Heart left ventricle (tissue), 13 donors: Measurements from ENCODE around the gene PERM1.

Experiments used
- POLR2A ChIP-seq, 2 donors: fragments of 450-650 bp; IDR thresholded peaks; one replicate each; pipeline ENCODE4 v1.6.1; 2017; ENCODE audit warnings: antibody characterized with exemption in 2 of 2, mild to moderate bottlenecking in 2 of 2, moderate library complexity in 2 of 2
- TF ChIP-seq, protein P1 (sequence below), 12 donors: fragments of 200-600 bp; sonication (generic) in 4 of 12; IDR thresholded peaks; one replicate each; pipeline versions ENCODE4 v1.5.0 to v1.8.0; 2018 to 2022; ENCODE audit warnings: antibody characterized with exemption in 12 of 12, mild to moderate bottlenecking in 5 of 12
- donor health status: ischemic (EF 13 %, LVEDD 7.1; RV severe dilation, severe dysfunction).
- donor health status: DM: no; HTN: yes; CAD: no.
- donor health status: DM: no; HTN: no; CAD: no.
- donor health status: ischemic (EF 25% LVEDD 6.9; RV normal size, moderate dysfunction).
- donor health status: ischemic (EF 25% LVEDD 5.7; RV mildly dilated, moderate dysfunction).
- donor health status: ischemic (EF 35%, LVEDD 5.7; RV mildly dilated, moderate dysfunction).
- donor health status: nonischemic (EF 11% LVEDD 7.7; RV severe dilation, severe dysfunction).
- donor health status: DM: yes; HTN: yes; CAD: no.
- donor health status: PGD.
- donor health status: ischemic (EF 29% LVEDD 5.4; RV normal size, mild dysfunction).
- donor health status: nonischemic (EF 23%, LVEDD 6.1; RV moderate dilation, normal function).

DNA sequence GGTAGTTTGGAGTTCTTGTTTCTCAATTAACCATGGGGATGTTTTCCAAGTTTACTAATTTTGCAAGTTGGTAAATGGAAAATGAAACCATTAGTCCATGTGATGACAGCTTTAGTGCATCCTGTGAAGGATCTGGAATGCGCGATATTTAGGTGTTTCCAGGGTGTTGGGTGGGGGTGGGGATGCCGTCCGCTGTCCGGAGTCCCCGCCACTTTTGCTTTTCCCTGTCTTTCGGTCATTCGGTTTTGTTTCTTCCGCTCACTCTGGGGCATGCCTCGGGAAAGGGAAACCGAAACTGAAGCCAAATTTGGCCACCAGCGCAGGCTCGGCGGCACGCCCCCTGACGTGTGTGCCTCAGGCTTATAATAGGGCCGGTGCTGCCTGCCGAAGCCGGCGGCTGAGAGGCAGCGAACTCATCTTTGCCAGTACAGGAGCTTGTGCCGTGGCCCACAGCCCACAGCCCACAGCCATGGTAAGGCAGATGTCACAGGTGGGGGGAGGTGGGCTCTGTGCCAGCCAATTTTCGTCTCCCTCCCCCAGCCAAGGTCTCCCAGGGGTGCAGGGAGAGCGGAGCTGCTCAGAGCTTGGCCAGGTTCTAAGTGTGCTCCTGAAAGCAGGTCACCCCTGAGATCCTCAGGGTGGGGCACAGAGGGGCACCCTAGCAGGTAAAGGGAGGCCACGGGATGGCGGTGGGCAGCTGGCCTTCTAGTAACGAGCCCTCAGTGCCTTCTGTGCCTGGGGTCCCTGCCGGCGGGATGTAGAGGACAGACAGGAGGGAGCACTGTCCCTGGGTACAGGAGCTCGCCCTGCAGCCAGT, 31.4 kb upstream of the PERM1 start, which contains the start of gene ISG15:
- TF ChIP-seq, protein P1, sequence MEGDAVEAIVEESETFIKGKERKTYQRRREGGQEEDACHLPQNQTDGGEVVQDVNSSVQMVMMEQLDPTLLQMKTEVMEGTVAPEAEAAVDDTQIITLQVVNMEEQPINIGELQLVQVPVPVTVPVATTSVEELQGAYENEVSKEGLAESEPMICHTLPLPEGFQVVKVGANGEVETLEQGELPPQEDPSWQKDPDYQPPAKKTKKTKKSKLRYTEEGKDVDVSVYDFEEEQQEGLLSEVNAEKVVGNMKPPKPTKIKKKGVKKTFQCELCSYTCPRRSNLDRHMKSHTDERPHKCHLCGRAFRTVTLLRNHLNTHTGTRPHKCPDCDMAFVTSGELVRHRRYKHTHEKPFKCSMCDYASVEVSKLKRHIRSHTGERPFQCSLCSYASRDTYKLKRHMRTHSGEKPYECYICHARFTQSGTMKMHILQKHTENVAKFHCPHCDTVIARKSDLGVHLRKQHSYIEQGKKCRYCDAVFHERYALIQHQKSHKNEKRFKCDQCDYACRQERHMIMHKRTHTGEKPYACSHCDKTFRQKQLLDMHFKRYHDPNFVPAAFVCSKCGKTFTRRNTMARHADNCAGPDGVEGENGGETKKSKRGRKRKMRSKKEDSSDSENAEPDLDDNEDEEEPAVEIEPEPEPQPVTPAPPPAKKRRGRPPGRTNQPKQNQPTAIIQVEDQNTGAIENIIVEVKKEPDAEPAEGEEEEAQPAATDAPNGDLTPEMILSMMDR (IDR thresholded peaks at IDR 0.05), result peak in 1 of 12 donors; percentile 23
- TF ChIP-seq POLR2A (IDR thresholded peaks at IDR 0.05), result peak; percentile 39 to 90
